Suprapubic skin (tissue), 4 donors: ENCODE results near the gene CHID1. TPM values are rescaled to one million over a fixed set of nuclear protein-coding genes. Genes with fewer than 3 reads are reported as not detected.
A peak's percentile ranks its signal among the peaks of the same experiment; 100 is the strongest.

ENCODE experiments used
- DNase-seq, 2 donors: peaks; one replicate each; pipeline ENCODE4 v3.0.0-alpha.2; 2019; ENCODE audit warnings: low spot score in 2 of 2
- H3K27ac ChIP-seq: fragments of 200-600 bp; sonication (generic); one replicate; pipeline ENCODE4 v1.5.1; 2019
- H3K27me3 ChIP-seq: fragments of 200-600 bp; sonication (generic); one replicate; pipeline ENCODE4 v1.5.1; 2019
- H3K36me3 ChIP-seq: fragments of 200-600 bp; sonication (generic); one replicate; pipeline ENCODE4 v1.5.1; 2019
- H3K4me1 ChIP-seq: fragments of 200-600 bp; sonication (generic); one replicate; pipeline ENCODE4 v1.5.1; 2019
- H3K4me3 ChIP-seq: fragments of 200-600 bp; sonication (generic); one replicate; pipeline ENCODE4 v1.5.1; 2019; ENCODE audit warnings: mild to moderate bottlenecking
- H3K9me3 ChIP-seq: fragments of 200-600 bp; sonication (generic); one replicate; pipeline ENCODE4 v1.5.1; 2019
- CTCF ChIP-seq, 2 donors: fragments of 200-600 bp in 1 of 2; fragments of 450-650 bp in 1 of 2; sonication (generic) in 1 of 2; IDR thresholded peaks; one replicate each; pipeline ENCODE4 v1.5.1; 2016 to 2019; ENCODE audit warnings: antibody characterized with exemption in 2 of 2, mild to moderate bottlenecking in 1 of 2, moderate library complexity in 1 of 2
- EP300 ChIP-seq: sonication (generic); formaldehyde crosslinking; IDR thresholded peaks from one replicate; pipeline ENCODE4 v1.6.1; 2017; ENCODE audit warnings: antibody characterized with exemption
- POLR2A ChIP-seq, 2 donors: fragments of 450-650 bp; IDR thresholded peaks; one replicate each; pipeline ENCODE4 v1.6.1; 2017; ENCODE audit warnings: antibody characterized with exemption in 2 of 2, mild to moderate bottlenecking in 2 of 2, moderate library complexity in 2 of 2
- POLR2AphosphoS5 ChIP-seq, 3 donors: sonication (generic); formaldehyde crosslinking; IDR thresholded peaks; one replicate each; pipeline ENCODE4 v1.6.1; 2017; ENCODE audit warnings: antibody characterized with exemption in 3 of 3
- WGBS: methylation state at CpG from one replicate; pipeline ENCODE4 v1.1.5; 2018; 5-methylcytosine and 5-hydroxymethylcytosine counted together
- total RNA-seq, 4 donors: library from RNA; depleted of rRNA; stranded (reverse); fragments of >200 nt; gene quantifications; one replicate each; pipeline ENCODE4 v1.1.0, GENCODE V29; 2016

CHID1 gene
- total RNA-seq, 4 donors from 2014 or later: 46.5 to 111 (median 66.2) TPM

GRCh38 chr11:826227-826621 lies 84.4 kb downstream of the CHID1 start:
- H3K9me3 ChIP-seq: no peaks in the 10 kb centered on the region
- peaks cover 74% of the 10 kb centered on the region for H3K4me1 ChIP-seq
- H3K27me3 ChIP-seq: peaks cover 13% of the 10 kb centered on the region
- H3K4me3 ChIP-seq: no peak overlapping the region
- 75% methylated on average over 8 of the region's 9 CpGs for WGBS
- peak overlapping the region; percentile 66 for H3K27ac ChIP-seq
- no peak for TF ChIP-seq POLR2AphosphoS5 (IDR thresholded peaks at IDR 0.05)
- TF ChIP-seq EP300: no peak
- TF ChIP-seq CTCF (IDR thresholded peaks at IDR 0.05): no peak
- no peak for TF ChIP-seq POLR2A (IDR thresholded peaks at IDR 0.05)
- peaks cover 36% of the 10 kb centered on the region for H3K36me3 ChIP-seq
- DNase-seq: no peak

- Histone ChIP-seq H3K27me3 (peaks cover 13% of the 10 kb centered on the region), H3K27ac (peak overlapping the region; percentile 66), H3K36me3 (peaks cover 36% of the 10 kb centered on the region), H3K9me3 (no peaks in the 10 kb centered on the region), H3K4me1 (peaks cover 74% of the 10 kb centered on the region), H3K4me3 (no peak overlapping the region)
- DNase-seq: no peak
- 60% methylated on average over 11 of the region's 12 CpGs for WGBS
- TF ChIP-seq POLR2A (IDR thresholded peaks at IDR 0.05): no peak
- TF ChIP-seq POLR2AphosphoS5 (IDR thresholded peaks at IDR 0.05): peak in 1 of 3 donors; percentile 53
Observed at GRCh38 chr11:825366-826226, 85.0 kb downstream of the CHID1 start.

GRCh38 chr11:824942-825341 lies 85.7 kb downstream of the CHID1 start:
- TF ChIP-seq EP300: no peak
- TF ChIP-seq POLR2A (IDR thresholded peaks at IDR 0.05): no peak
- TF ChIP-seq POLR2AphosphoS5 (IDR thresholded peaks at IDR 0.05): no peak
- no peak for TF ChIP-seq CTCF (IDR thresholded peaks at IDR 0.05)
- WGBS: 88% methylated on average over 9 of the region's 11 CpGs
- peak overlapping the region; percentile 66 for H3K27ac ChIP-seq
- no peak overlapping the region for H3K4me3 ChIP-seq
- H3K9me3 ChIP-seq: no peaks in the 10 kb centered on the region
- peaks cover 11% of the 10 kb centered on the region for H3K27me3 ChIP-seq
- DNase-seq: no peak
- H3K4me1 ChIP-seq: peaks cover 72% of the 10 kb centered on the region
- peaks cover 36% of the 10 kb centered on the region for H3K36me3 ChIP-seq

GRCh38 chr11:824292-824880 lies 86.2 kb downstream of the CHID1 start:
- no peaks in the 10 kb centered on the region for H3K9me3 ChIP-seq
- H3K27ac ChIP-seq: peak overlapping the region; percentile 66
- DNase-seq: no peak
- H3K4me3 ChIP-seq: no peak overlapping the region
- WGBS: 70% methylated on average over 2 of the region's 59 CpGs
- H3K36me3 ChIP-seq: peaks cover 36% of the 10 kb centered on the region
- H3K27me3 ChIP-seq: peaks cover 7% of the 10 kb centered on the region
- peaks cover 67% of the 10 kb centered on the region for H3K4me1 ChIP-seq
- TF ChIP-seq EP300 (no peak), CTCF (IDR thresholded peaks at IDR 0.05) (no peak), POLR2A (IDR thresholded peaks at IDR 0.05) (no peak), POLR2AphosphoS5 (IDR thresholded peaks at IDR 0.05) (no peak)

GRCh38 chr11:823441-824291 lies 86.9 kb downstream of the CHID1 start:
- peaks cover 36% of the 10 kb centered on the region for H3K36me3 ChIP-seq
- DNase-seq: no peak
- peaks cover 65% of the 10 kb centered on the region for H3K4me1 ChIP-seq
- peaks cover 7% of the 10 kb centered on the region for H3K27me3 ChIP-seq
- 90% methylated on average over 32 of the region's 53 CpGs for WGBS
- H3K27ac ChIP-seq: no peak overlapping the region
- no peaks in the 10 kb centered on the region for H3K9me3 ChIP-seq
- TF ChIP-seq POLR2A (IDR thresholded peaks at IDR 0.05) (no peak), CTCF (IDR thresholded peaks at IDR 0.05) (no peak)
- no peak overlapping the region for H3K4me3 ChIP-seq
